ENCODE results near the gene PABPN1L. TPM values are rescaled to one million over a fixed set of nuclear protein-coding genes. Genes with fewer than 3 reads are reported as not detected.

Gene PABPN1L
- total and polyA plus RNA-seq, 10 of the 15 experiments (the other 5 are each of a cell fraction or from before 2014, with no cell fraction given), result not detected

DNA sequence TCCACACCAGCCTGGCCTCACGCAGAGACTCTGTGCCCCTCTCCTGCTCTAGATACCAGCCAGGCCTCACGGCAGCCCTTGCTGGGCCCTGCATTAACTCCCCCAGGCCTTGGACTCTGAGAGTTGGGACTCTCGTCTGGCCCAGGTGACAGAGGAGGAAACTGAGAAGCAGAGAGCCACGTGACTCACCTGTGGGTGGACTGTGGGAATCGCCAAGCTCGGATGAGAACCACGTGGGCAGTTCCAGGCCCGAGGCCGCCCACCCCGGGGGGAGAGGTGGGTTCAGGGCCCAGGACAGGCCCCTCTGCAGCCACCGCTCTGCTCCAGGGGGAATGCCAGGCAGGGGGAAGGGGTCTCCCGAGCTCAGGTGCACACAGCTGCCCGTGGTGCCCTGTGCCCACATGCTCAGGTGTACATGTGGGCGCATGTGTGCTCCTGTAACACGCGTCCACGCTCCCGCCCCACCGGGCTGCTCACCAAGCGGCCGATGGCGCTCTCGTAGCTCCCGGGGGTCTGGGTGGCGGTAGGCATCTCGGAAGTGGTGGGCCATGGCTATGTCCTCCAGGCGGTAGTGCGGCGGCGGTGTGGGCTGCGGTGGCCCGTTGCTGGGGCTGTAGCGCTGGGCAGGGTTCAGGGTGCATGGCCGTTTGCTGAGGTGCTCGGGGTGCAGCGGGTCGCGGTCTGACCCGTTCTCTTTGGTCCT lies 18.3 kb upstream of the PABPN1L start:
- intact Hi-C loops (cut with micrococcal nuclease; ENCODE audit: unreplicated experiment) (no loop called here), in situ Hi-C loops (cut with MboI) (no loop called here)
- CTCF ChIA-PET, result no interaction called here
- no peak overlapping the region for H3K27ac ChIP-seq (ENCODE audit: control insufficient read depth, insufficient read depth)
- no peak overlapping the region for H3K4me2 ChIP-seq (ENCODE audit: control insufficient read depth, insufficient read depth)
- H3K4me1 ChIP-seq (ENCODE audit: control insufficient read depth, insufficient read depth, low read length), result no peaks in the 10 kb centered on the region
- no peaks in the 10 kb centered on the region for H3K27me3 ChIP-seq (replicated peaks in 1 of 2; ENCODE audit: control insufficient read depth in 2 of 2, insufficient read depth in 2 of 2, low read length in 1 of 2)
- ATAC-seq (no peak), DNase-seq (ENCODE audit: low read depth, low spot score) (no peak), FAIRE-seq (no peak)
- no peaks in the 10 kb centered on the region for H4K20me1 ChIP-seq (ENCODE audit: control insufficient read depth, insufficient read depth)
- WGBS (ENCODE audit: insufficient coverage, insufficient replicate concordance, low lambda C conversion rate, missing lambda C conversion rate), result 98% methylated on average over 39 of the region's 39 CpGs
- no peaks in the 10 kb centered on the region for H3K79me2 ChIP-seq (ENCODE audit: control insufficient read depth, insufficient read depth, low read length)
- SMC1A ChIA-PET (ENCODE audit: uncharacterized antibody, unreplicated experiment), result no interaction called here
- no peaks in the 10 kb centered on the region for H3K9me3 ChIP-seq (replicated peaks; ENCODE audit: control insufficient read depth, insufficient read depth, low read length)
- no peak overlapping the region for H2AFZ ChIP-seq (ENCODE audit: control insufficient read depth, low read depth, low read length)
- no TSS peak for BruUV-seq (replicated peaks)
- H3K36me3 ChIP-seq (ENCODE audit: control insufficient read depth in 2 of 2, insufficient read depth in 2 of 2, low read length in 1 of 2), result peaks cover 2 to 4% of the 10 kb centered on the region in 2 experiments; a peak in 3 of 4 replicates
- H3K4me3 ChIP-seq, result no peak overlapping the region
- RAD21 ChIA-PET (ENCODE audit: unreplicated experiment), result no interaction called here
- no peak overlapping the region for H3K9ac ChIP-seq (ENCODE audit: control insufficient read depth, insufficient read depth, low read length)
- POLR2A ChIA-PET, result no interaction called here
- TF ChIP-seq, protein P1, sequence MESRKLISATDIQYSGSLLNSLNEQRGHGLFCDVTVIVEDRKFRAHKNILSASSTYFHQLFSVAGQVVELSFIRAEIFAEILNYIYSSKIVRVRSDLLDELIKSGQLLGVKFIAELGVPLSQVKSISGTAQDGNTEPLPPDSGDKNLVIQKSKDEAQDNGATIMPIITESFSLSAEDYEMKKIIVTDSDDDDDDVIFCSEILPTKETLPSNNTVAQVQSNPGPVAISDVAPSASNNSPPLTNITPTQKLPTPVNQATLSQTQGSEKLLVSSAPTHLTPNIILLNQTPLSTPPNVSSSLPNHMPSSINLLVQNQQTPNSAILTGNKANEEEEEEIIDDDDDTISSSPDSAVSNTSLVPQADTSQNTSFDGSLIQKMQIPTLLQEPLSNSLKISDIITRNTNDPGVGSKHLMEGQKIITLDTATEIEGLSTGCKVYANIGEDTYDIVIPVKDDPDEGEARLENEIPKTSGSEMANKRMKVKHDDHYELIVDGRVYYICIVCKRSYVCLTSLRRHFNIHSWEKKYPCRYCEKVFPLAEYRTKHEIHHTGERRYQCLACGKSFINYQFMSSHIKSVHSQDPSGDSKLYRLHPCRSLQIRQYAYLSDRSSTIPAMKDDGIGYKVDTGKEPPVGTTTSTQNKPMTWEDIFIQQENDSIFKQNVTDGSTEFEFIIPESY (IDR thresholded peaks at IDR 0.05), result no peak
- TF ChIP-seq, protein P2, sequence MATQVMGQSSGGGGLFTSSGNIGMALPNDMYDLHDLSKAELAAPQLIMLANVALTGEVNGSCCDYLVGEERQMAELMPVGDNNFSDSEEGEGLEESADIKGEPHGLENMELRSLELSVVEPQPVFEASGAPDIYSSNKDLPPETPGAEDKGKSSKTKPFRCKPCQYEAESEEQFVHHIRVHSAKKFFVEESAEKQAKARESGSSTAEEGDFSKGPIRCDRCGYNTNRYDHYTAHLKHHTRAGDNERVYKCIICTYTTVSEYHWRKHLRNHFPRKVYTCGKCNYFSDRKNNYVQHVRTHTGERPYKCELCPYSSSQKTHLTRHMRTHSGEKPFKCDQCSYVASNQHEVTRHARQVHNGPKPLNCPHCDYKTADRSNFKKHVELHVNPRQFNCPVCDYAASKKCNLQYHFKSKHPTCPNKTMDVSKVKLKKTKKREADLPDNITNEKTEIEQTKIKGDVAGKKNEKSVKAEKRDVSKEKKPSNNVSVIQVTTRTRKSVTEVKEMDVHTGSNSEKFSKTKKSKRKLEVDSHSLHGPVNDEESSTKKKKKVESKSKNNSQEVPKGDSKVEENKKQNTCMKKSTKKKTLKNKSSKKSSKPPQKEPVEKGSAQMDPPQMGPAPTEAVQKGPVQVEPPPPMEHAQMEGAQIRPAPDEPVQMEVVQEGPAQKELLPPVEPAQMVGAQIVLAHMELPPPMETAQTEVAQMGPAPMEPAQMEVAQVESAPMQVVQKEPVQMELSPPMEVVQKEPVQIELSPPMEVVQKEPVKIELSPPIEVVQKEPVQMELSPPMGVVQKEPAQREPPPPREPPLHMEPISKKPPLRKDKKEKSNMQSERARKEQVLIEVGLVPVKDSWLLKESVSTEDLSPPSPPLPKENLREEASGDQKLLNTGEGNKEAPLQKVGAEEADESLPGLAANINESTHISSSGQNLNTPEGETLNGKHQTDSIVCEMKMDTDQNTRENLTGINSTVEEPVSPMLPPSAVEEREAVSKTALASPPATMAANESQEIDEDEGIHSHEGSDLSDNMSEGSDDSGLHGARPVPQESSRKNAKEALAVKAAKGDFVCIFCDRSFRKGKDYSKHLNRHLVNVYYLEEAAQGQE (IDR thresholded peaks at IDR 0.05; ENCODE audit: low read depth, low read length), result no peak
- no peak for TF ChIP-seq KAT2A (conservative IDR thresholded peaks at IDR 0.05; ENCODE audit: control insufficient read depth, low read depth, low read length)
- TF ChIP-seq, protein P3, sequence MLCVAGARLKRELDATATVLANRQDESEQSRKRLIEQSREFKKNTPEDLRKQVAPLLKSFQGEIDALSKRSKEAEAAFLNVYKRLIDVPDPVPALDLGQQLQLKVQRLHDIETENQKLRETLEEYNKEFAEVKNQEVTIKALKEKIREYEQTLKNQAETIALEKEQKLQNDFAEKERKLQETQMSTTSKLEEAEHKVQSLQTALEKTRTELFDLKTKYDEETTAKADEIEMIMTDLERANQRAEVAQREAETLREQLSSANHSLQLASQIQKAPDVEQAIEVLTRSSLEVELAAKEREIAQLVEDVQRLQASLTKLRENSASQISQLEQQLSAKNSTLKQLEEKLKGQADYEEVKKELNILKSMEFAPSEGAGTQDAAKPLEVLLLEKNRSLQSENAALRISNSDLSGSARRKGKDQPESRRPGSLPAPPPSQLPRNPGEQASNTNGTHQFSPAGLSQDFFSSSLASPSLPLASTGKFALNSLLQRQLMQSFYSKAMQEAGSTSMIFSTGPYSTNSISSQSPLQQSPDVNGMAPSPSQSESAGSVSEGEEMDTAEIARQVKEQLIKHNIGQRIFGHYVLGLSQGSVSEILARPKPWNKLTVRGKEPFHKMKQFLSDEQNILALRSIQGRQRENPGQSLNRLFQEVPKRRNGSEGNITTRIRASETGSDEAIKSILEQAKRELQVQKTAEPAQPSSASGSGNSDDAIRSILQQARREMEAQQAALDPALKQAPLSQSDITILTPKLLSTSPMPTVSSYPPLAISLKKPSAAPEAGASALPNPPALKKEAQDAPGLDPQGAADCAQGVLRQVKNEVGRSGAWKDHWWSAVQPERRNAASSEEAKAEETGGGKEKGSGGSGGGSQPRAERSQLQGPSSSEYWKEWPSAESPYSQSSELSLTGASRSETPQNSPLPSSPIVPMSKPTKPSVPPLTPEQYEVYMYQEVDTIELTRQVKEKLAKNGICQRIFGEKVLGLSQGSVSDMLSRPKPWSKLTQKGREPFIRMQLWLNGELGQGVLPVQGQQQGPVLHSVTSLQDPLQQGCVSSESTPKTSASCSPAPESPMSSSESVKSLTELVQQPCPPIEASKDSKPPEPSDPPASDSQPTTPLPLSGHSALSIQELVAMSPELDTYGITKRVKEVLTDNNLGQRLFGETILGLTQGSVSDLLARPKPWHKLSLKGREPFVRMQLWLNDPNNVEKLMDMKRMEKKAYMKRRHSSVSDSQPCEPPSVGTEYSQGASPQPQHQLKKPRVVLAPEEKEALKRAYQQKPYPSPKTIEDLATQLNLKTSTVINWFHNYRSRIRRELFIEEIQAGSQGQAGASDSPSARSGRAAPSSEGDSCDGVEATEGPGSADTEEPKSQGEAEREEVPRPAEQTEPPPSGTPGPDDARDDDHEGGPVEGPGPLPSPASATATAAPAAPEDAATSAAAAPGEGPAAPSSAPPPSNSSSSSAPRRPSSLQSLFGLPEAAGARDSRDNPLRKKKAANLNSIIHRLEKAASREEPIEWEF (IDR thresholded peaks at IDR 0.05; ENCODE audit: insufficient replicate concordance, low read depth, low read length), result no peak
- no peak for TF ChIP-seq BCL11A (IDR thresholded peaks at IDR 0.05; ENCODE audit: low read depth, low read length)
- TF ChIP-seq, protein P4, sequence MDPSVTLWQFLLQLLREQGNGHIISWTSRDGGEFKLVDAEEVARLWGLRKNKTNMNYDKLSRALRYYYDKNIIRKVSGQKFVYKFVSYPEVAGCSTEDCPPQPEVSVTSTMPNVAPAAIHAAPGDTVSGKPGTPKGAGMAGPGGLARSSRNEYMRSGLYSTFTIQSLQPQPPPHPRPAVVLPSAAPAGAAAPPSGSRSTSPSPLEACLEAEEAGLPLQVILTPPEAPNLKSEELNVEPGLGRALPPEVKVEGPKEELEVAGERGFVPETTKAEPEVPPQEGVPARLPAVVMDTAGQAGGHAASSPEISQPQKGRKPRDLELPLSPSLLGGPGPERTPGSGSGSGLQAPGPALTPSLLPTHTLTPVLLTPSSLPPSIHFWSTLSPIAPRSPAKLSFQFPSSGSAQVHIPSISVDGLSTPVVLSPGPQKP (IDR thresholded peaks at IDR 0.05; ENCODE audit: low read depth, low read length), result no peak
- TF ChIP-seq NR2C2 (IDR thresholded peaks at IDR 0.05; ENCODE audit: borderline replicate concordance, control insufficient read depth, insufficient read length, low read depth), result no peak
- no peak for TF ChIP-seq BHLHE40 (IDR thresholded peaks at IDR 0.05; ENCODE audit: borderline replicate concordance in 1 of 2, low read depth in 2 of 2, low read length in 1 of 2)
- no peak for TF ChIP-seq RBBP5 (conservative IDR thresholded peaks at IDR 0.05)
- no peak for TF ChIP-seq RFX5 (IDR thresholded peaks at IDR 0.05; ENCODE audit: low read depth, low read length)
- no peak for TF ChIP-seq IRF4 (IDR thresholded peaks at IDR 0.05; ENCODE audit: low read depth, low read length)
